Ishikawa (cell line): ENCODE results near the gene SAC3D1.
A peak's percentile ranks its signal among the peaks of the same experiment; 100 is the strongest.

Experiments used
- CREB1 ChIP-seq: IDR thresholded peaks from 2 replicates; pipeline ENCODE4 v1.6.1; 2012; ENCODE audit warnings: low read depth
- EP300 ChIP-seq: IDR thresholded peaks from 2 replicates; pipeline ENCODE4 v1.6.1; 2012; ENCODE audit warnings: borderline replicate concordance
- FOXM1 ChIP-seq: IDR thresholded peaks from 2 replicates; pipeline ENCODE4 v1.6.1; 2012; ENCODE audit warnings: low read depth, borderline replicate concordance
- MAX ChIP-seq: IDR thresholded peaks from 2 replicates; pipeline ENCODE4 v1.6.1; 2012
- NFIC ChIP-seq: IDR thresholded peaks from 2 replicates; pipeline ENCODE4 v1.6.1; 2012
- RAD21 ChIP-seq: IDR thresholded peaks from 2 replicates; pipeline ENCODE4 v1.6.1; 2012; ENCODE audit warnings: low read depth
- REST ChIP-seq: IDR thresholded peaks from 2 replicates; pipeline ENCODE4 v1.6.1; 2012; ENCODE audit warnings: low read depth, mild to moderate bottlenecking
- TAF1 ChIP-seq: IDR thresholded peaks from 2 replicates; pipeline ENCODE4 v1.6.1; 2012; ENCODE audit warnings: low read depth, mild to moderate bottlenecking
- USF1 ChIP-seq: IDR thresholded peaks from 2 replicates; pipeline ENCODE4 v1.6.1; 2012
- YY1 ChIP-seq: IDR thresholded peaks from 2 replicates; pipeline ENCODE4 v1.6.1; 2012; ENCODE audit warnings: low read depth

- no peak for TF ChIP-seq EP300
- no peak for TF ChIP-seq MAX
- no peak for TF ChIP-seq CREB1
- 0 out of 2 replicates have a peak, but pooled peaks have one; percentile 23 for TF ChIP-seq USF1
- peak; percentile 31; the same call in 1 of the 2 replicates for TF ChIP-seq RAD21
- no peak for TF ChIP-seq NFIC
- TF ChIP-seq REST: no peak
- no peak for TF ChIP-seq YY1
- no peak for TF ChIP-seq TAF1
- TF ChIP-seq FOXM1: no peak
These were observed 20.0 kb downstream of the SAC3D1 start for GRCh38 chr11:65060913-65061408.
